ENCODE results near the gene HS6ST1. TPM values are rescaled to one million over a fixed set of nuclear protein-coding genes. Genes with fewer than 3 reads are reported as not detected.

Gene HS6ST1
- total and polyA plus RNA-seq, 7 donors = 13.6 to 90.9 (median 38.9) TPM

GRCh38 chr2:128293426-128293755, 25.3 kb downstream of the HS6ST1 start:
- intact Hi-C loops (cut with DNase I) = loop anchor here (5.0 kb wide), 1 partner anchor 116 kb away; no protein-coding TSS in a partner anchor
- DNase-seq (no peak), ATAC-seq (no peak)
- Histone ChIP-seq H3K4me3 (no peak overlapping the region), H3K36me3 (ENCODE audit: insufficient read depth in 1 of 2, low read depth in 1 of 2) (peaks cover 0 to 8% of the 10 kb centered on the region in 2 donors), H3K4me1 (peaks cover 32% of the 10 kb centered on the region), H3K9me3 (no peaks in the 10 kb centered on the region), H3K27ac (peak overlapping the region; percentile 72), H3K27me3 (ENCODE audit: insufficient read depth in 3 of 3, low read length in 2 of 3) (no peaks in the 10 kb centered on the region)
- 54 to 84% (median 67%) methylated on average over 8 of the region's 8 CpGs for WGBS, 3 donors
- peak; percentile 37 for TF ChIP-seq CTCF (IDR thresholded peaks at IDR 0.05)

GRCh38 chr2:128292599-128293425, 25.9 kb downstream of the HS6ST1 start:
- H3K9me3 ChIP-seq = no peaks in the 10 kb centered on the region
- peak; percentile 58 to 71 for DNase-seq
- peaks cover 32% of the 10 kb centered on the region for H3K4me1 ChIP-seq
- ATAC-seq = peak; percentile 84 to 92 (median 86)
- peaks cover 0 to 13% of the 10 kb centered on the region in 2 donors for H3K36me3 ChIP-seq (ENCODE audit: insufficient read depth in 1 of 2, low read depth in 1 of 2)
- no peak overlapping the region for H3K4me3 ChIP-seq
- peak overlapping the region; percentile 72 for H3K27ac ChIP-seq
- intact Hi-C loops (cut with DNase I) = loop anchor here (5.0 kb wide), 1 partner anchor 116 kb away; no protein-coding TSS in a partner anchor
- H3K27me3 ChIP-seq (ENCODE audit: insufficient read depth in 3 of 3, low read length in 2 of 3) = no peaks in the 10 kb centered on the region
- WGBS, 3 donors = 56 to 86% (median 61%) methylated on average over 14 to 21 of the region's 21 CpGs
- TF ChIP-seq CTCF (IDR thresholded peaks at IDR 0.05) = no peak

GRCh38 chr2:128291844-128292598, 26.6 kb downstream of the HS6ST1 start:
- no peaks in the 10 kb centered on the region for H3K27me3 ChIP-seq (ENCODE audit: insufficient read depth in 3 of 3, low read length in 2 of 3)
- no peaks in the 10 kb centered on the region for H3K9me3 ChIP-seq
- H3K27ac ChIP-seq = no peak overlapping the region
- intact Hi-C loops (cut with DNase I) = loop anchor here (5.0 kb wide), 1 partner anchor 115 kb away; no protein-coding TSS in a partner anchor
- ATAC-seq (peak in 1 of 4 donors; percentile 0), DNase-seq (peak; percentile 13 to 47)
- no peak overlapping the region for H3K4me3 ChIP-seq
- TF ChIP-seq CTCF (IDR thresholded peaks at IDR 0.05) = no peak
- H3K4me1 ChIP-seq = peaks cover 32% of the 10 kb centered on the region
- WGBS, 3 donors = 86 to 93% (median 88%) methylated on average over 19 of the region's 19 CpGs
- H3K36me3 ChIP-seq (ENCODE audit: insufficient read depth in 1 of 2, low read depth in 1 of 2) = peaks cover 0 to 16% of the 10 kb centered on the region in 2 donors

GRCh38 chr2:128291161-128291843, 27.4 kb downstream of the HS6ST1 start:
- ATAC-seq (no peak), DNase-seq (peak; percentile 14 to 52)
- Histone ChIP-seq H3K9me3 (no peaks in the 10 kb centered on the region), H3K27me3 (ENCODE audit: insufficient read depth in 3 of 3, low read length in 2 of 3) (no peaks in the 10 kb centered on the region), H3K27ac (no peak overlapping the region), H3K4me1 (peaks cover 32% of the 10 kb centered on the region), H3K36me3 (ENCODE audit: insufficient read depth in 1 of 2, low read depth in 1 of 2) (peaks cover 0 to 18% of the 10 kb centered on the region in 2 donors), H3K4me3 (no peak overlapping the region)
- 76 to 87% (median 82%) methylated on average over 13 of the region's 13 CpGs for WGBS, 3 donors
- intact Hi-C loops (cut with DNase I) = loop anchor here (5.0 kb wide), 1 partner anchor 114 kb away; no protein-coding TSS in a partner anchor
- no peak for TF ChIP-seq CTCF (IDR thresholded peaks at IDR 0.05)
